ENCODE data around the gene IGFBP3. TPM values are rescaled to one million over a fixed set of nuclear protein-coding genes. Genes with fewer than 3 reads are reported as not detected.

The IGFBP3 gene
- total RNA-seq, 1 experiment from 2014 or later = 101 TPM

- no peak overlapping the region for H3K27ac ChIP-seq
- DNase-seq (ENCODE audit: low read depth in 1 of 2, low spot score in 2 of 2) = peak in 1 of 2 experiments; percentile 11
- no peak overlapping the region for H3K4me3 ChIP-seq
- H3K36me3 ChIP-seq = peaks cover 16% of the 10 kb centered on the region
- H3K4me1 ChIP-seq (replicated peaks) = peaks cover 55% of the 10 kb centered on the region
- no peaks in the 10 kb centered on the region for H3K9me3 ChIP-seq (replicated peaks)
- H3K27me3 ChIP-seq (replicated peaks) = no peaks in the 10 kb centered on the region; the same call in 1 of the 2 replicates
These were observed 2.5 kb downstream of the IGFBP3 start for GRCh38 chr7:45918556-45918955.

- Histone ChIP-seq H3K4me3 (no peak overlapping the region), H3K4me1 (replicated peaks) (peaks cover 48% of the 10 kb centered on the region), H3K27ac (no peak overlapping the region), H3K9me3 (replicated peaks) (no peaks in the 10 kb centered on the region), H3K36me3 (peaks cover 19% of the 10 kb centered on the region), H3K27me3 (replicated peaks) (no peaks in the 10 kb centered on the region; the same call in 1 of the 2 replicates)
- DNase-seq (ENCODE audit: low read depth in 1 of 2, low spot score in 2 of 2) = peak; percentile 77 to 85
These were observed 3.4 kb downstream of the IGFBP3 start for GRCh38 chr7:45917658-45918057.

GRCh38 chr7:45917064-45917463 is 4.0 kb downstream of the IGFBP3 start:
- no peaks in the 10 kb centered on the region; the same call in 1 of the 2 replicates for H3K27me3 ChIP-seq (replicated peaks)
- no peak overlapping the region for H3K27ac ChIP-seq
- H3K9me3 ChIP-seq (replicated peaks) = no peaks in the 10 kb centered on the region
- DNase-seq (ENCODE audit: low read depth in 1 of 2, low spot score in 2 of 2) = no peak
- peaks cover 19% of the 10 kb centered on the region for H3K36me3 ChIP-seq
- H3K4me3 ChIP-seq = no peak overlapping the region
- peaks cover 42% of the 10 kb centered on the region for H3K4me1 ChIP-seq (replicated peaks)

GRCh38 chr7:45915606-45916005 is 5.5 kb downstream of the IGFBP3 start:
- H3K9me3 ChIP-seq (replicated peaks) = no peaks in the 10 kb centered on the region
- H3K36me3 ChIP-seq = peaks cover 19% of the 10 kb centered on the region
- peaks cover 30% of the 10 kb centered on the region for H3K4me1 ChIP-seq (replicated peaks)
- no peak overlapping the region for H3K4me3 ChIP-seq
- no peaks in the 10 kb centered on the region; the same call in 1 of the 2 replicates for H3K27me3 ChIP-seq (replicated peaks)
- no peak for DNase-seq (ENCODE audit: low read depth in 1 of 2, low spot score in 2 of 2)
- no peak overlapping the region for H3K27ac ChIP-seq

GRCh38 chr7:45914911-45915310 is 6.2 kb downstream of the IGFBP3 start:
- peaks cover 23% of the 10 kb centered on the region for H3K4me1 ChIP-seq (replicated peaks)
- no peaks in the 10 kb centered on the region for H3K27me3 ChIP-seq (replicated peaks)
- H3K27ac ChIP-seq = no peak overlapping the region
- no peak for DNase-seq (ENCODE audit: low read depth in 1 of 2, low spot score in 2 of 2)
- no peaks in the 10 kb centered on the region for H3K9me3 ChIP-seq (replicated peaks)
- no peak overlapping the region for H3K4me3 ChIP-seq
- peaks cover 19% of the 10 kb centered on the region for H3K36me3 ChIP-seq

GRCh38 chr7:45912972-45913371 is 8.1 kb downstream of the IGFBP3 start:
- no peak overlapping the region for H3K27ac ChIP-seq
- peaks cover 19% of the 10 kb centered on the region for H3K36me3 ChIP-seq
- no peak overlapping the region for H3K4me3 ChIP-seq
- H3K27me3 ChIP-seq (replicated peaks) = no peaks in the 10 kb centered on the region
- H3K9me3 ChIP-seq (replicated peaks) = no peaks in the 10 kb centered on the region
- no peak for DNase-seq (ENCODE audit: low read depth in 1 of 2, low spot score in 2 of 2)
- peaks cover 4% of the 10 kb centered on the region for H3K4me1 ChIP-seq (replicated peaks)

- no peak for DNase-seq (ENCODE audit: low read depth in 1 of 2, low spot score in 2 of 2)
- Histone ChIP-seq H3K27me3 (replicated peaks) (no peaks in the 10 kb centered on the region), H3K4me3 (no peak overlapping the region), H3K9me3 (replicated peaks) (no peaks in the 10 kb centered on the region), H3K36me3 (peaks cover 13% of the 10 kb centered on the region), H3K27ac (no peak overlapping the region), H3K4me1 (replicated peaks) (no peaks in the 10 kb centered on the region)
These were observed 9.8 kb downstream of the IGFBP3 start for GRCh38 chr7:45911311-45911710.

GRCh38 chr7:45910855-45911254 is 10.2 kb downstream of the IGFBP3 start:
- Histone ChIP-seq H3K27me3 (replicated peaks) (no peaks in the 10 kb centered on the region), H3K36me3 (peaks cover 9% of the 10 kb centered on the region), H3K9me3 (replicated peaks) (no peaks in the 10 kb centered on the region), H3K27ac (no peak overlapping the region), H3K4me3 (no peak overlapping the region), H3K4me1 (replicated peaks) (no peaks in the 10 kb centered on the region)
- DNase-seq (ENCODE audit: low read depth in 1 of 2, low spot score in 2 of 2) = no peak

- Histone ChIP-seq H3K9me3 (replicated peaks) (no peaks in the 10 kb centered on the region), H3K4me1 (replicated peaks) (no peaks in the 10 kb centered on the region), H3K27me3 (replicated peaks) (no peaks in the 10 kb centered on the region), H3K36me3 (peaks cover 7% of the 10 kb centered on the region), H3K4me3 (no peak overlapping the region), H3K27ac (no peak overlapping the region)
- DNase-seq (ENCODE audit: low read depth in 1 of 2, low spot score in 2 of 2) = no peak
These were observed 11.5 kb downstream of the IGFBP3 start for GRCh38 chr7:45909561-45909960.

- H3K4me1 ChIP-seq (replicated peaks) = no peaks in the 10 kb centered on the region
- no peaks in the 10 kb centered on the region for H3K9me3 ChIP-seq (replicated peaks)
- no peak overlapping the region for H3K4me3 ChIP-seq
- no peaks in the 10 kb centered on the region for H3K27me3 ChIP-seq (replicated peaks)
- no peak overlapping the region for H3K27ac ChIP-seq
- DNase-seq (ENCODE audit: low read depth in 1 of 2, low spot score in 2 of 2) = no peak
- H3K36me3 ChIP-seq = no peaks in the 10 kb centered on the region
These were observed 18.3 kb downstream of the IGFBP3 start for GRCh38 chr7:45902820-45903219.

GRCh38 chr7:45901566-45901965 is 19.5 kb downstream of the IGFBP3 start:
- no peak overlapping the region for H3K27ac ChIP-seq
- no peaks in the 10 kb centered on the region for H3K27me3 ChIP-seq (replicated peaks)
- H3K36me3 ChIP-seq = no peaks in the 10 kb centered on the region
- H3K4me1 ChIP-seq (replicated peaks) = no peaks in the 10 kb centered on the region
- no peaks in the 10 kb centered on the region for H3K9me3 ChIP-seq (replicated peaks)
- no peak overlapping the region for H3K4me3 ChIP-seq
- DNase-seq (ENCODE audit: low read depth in 1 of 2, low spot score in 2 of 2) = no peak

- Histone ChIP-seq H3K27ac (no peak overlapping the region), H3K27me3 (replicated peaks) (no peaks in the 10 kb centered on the region), H3K9me3 (replicated peaks) (no peaks in the 10 kb centered on the region), H3K4me1 (replicated peaks) (no peaks in the 10 kb centered on the region), H3K4me3 (no peak overlapping the region), H3K36me3 (no peaks in the 10 kb centered on the region)
- no peak for DNase-seq (ENCODE audit: low read depth in 1 of 2, low spot score in 2 of 2)
These were observed 22.9 kb downstream of the IGFBP3 start for GRCh38 chr7:45898222-45898621.

- Histone ChIP-seq H3K4me3 (no peak overlapping the region), H3K27ac (no peak overlapping the region), H3K9me3 (replicated peaks) (no peaks in the 10 kb centered on the region), H3K36me3 (no peaks in the 10 kb centered on the region), H3K27me3 (replicated peaks) (no peaks in the 10 kb centered on the region), H3K4me1 (replicated peaks) (no peaks in the 10 kb centered on the region)
- peak in 1 of 2 experiments; percentile 38 for DNase-seq (ENCODE audit: low read depth in 1 of 2, low spot score in 2 of 2)
These were observed 23.9 kb downstream of the IGFBP3 start for GRCh38 chr7:45897042-45897690.

GRCh38 chr7:45894665-45895062 is 26.4 kb downstream of the IGFBP3 start:
- no peak for DNase-seq (ENCODE audit: low read depth in 1 of 2, low spot score in 2 of 2)
- Histone ChIP-seq H3K4me1 (replicated peaks) (no peaks in the 10 kb centered on the region), H3K27me3 (replicated peaks) (peaks cover under 1% of the 10 kb centered on the region; the same call in 1 of the 2 replicates), H3K27ac (no peak overlapping the region), H3K4me3 (no peak overlapping the region), H3K9me3 (replicated peaks) (no peaks in the 10 kb centered on the region), H3K36me3 (no peaks in the 10 kb centered on the region)

Data from SJSA1 (cell line).